Spleen (tissue), 11 donors: ENCODE data around the gene TMEM131. TPM values are rescaled to one million over a fixed set of nuclear protein-coding genes. Genes with fewer than 3 reads are reported as not detected.

Source experiments
- DNase-seq: peaks from one replicate; pipeline ENCODE4 v3.0.0-alpha.2; 2020
- H3K27ac ChIP-seq, 8 donors: fragments of 200-600 bp; sonication (generic) in 7 of 8; 1 replicate in 4 of 8; 2 replicates in 4 of 8; pipeline versions ENCODE4 v1.5.0 to v1.8.0; 2016 to 2021; ENCODE audit warnings: inconsistent platforms in 4 of 8, mild to moderate bottlenecking in 4 of 8, moderate library complexity in 1 of 8
- H3K27me3 ChIP-seq, 7 donors: fragments of 200-600 bp; sonication (generic) in 6 of 7; replicated peaks in 1 of 7; 1 replicate in 4 of 7; 2 replicates in 3 of 7; pipeline versions ENCODE4 v1.5.0 to v1.8.0; 2016 to 2021; ENCODE audit warnings: inconsistent platforms in 3 of 7, mild to moderate bottlenecking in 1 of 7
- H3K36me3 ChIP-seq, 6 donors: fragments of 200-600 bp; sonication (generic) in 5 of 6; 1 replicate in 4 of 6; 2 replicates in 2 of 6; pipeline versions ENCODE4 v1.5.0 to v1.8.0; 2016 to 2021; ENCODE audit warnings: inconsistent platforms in 2 of 6
- H3K4me1 ChIP-seq, 6 donors: fragments of 200-600 bp; sonication (generic) in 5 of 6; 1 replicate in 3 of 6; 2 replicates in 3 of 6; pipeline versions ENCODE4 v1.5.0 to v1.8.0; 2016 to 2021; ENCODE audit warnings: inconsistent platforms in 3 of 6
- H3K4me3 ChIP-seq, 8 donors: fragments of 200-600 bp; sonication (generic) in 7 of 8; 1 replicate in 4 of 8; 2 replicates in 4 of 8; pipeline versions ENCODE4 v1.5.0 to v1.8.0; 2016 to 2021; ENCODE audit warnings: inconsistent platforms in 4 of 8, mild to moderate bottlenecking in 4 of 8, moderate library complexity in 2 of 8
- H3K9me3 ChIP-seq, 8 donors: fragments of 200-600 bp; sonication (generic) in 7 of 8; 1 replicate in 4 of 8; 2 replicates in 4 of 8; pipeline versions ENCODE4 v1.5.0 to v1.8.0; 2016 to 2021; ENCODE audit warnings: inconsistent platforms in 4 of 8
- POLR2A ChIP-seq, 3 donors: fragments of 450-650 bp; IDR thresholded peaks; one replicate each; pipeline ENCODE4 v1.5.1; 2017; ENCODE audit warnings: antibody characterized with exemption in 3 of 3, mild to moderate bottlenecking in 1 of 3
- POLR2AphosphoS5 ChIP-seq, 3 donors: sonication (generic); formaldehyde crosslinking; IDR thresholded peaks; one replicate each; pipeline ENCODE4 v1.5.1; 2017; ENCODE audit warnings: antibody characterized with exemption in 3 of 3
- WGBS, 5 donors: extraction: QIAGEN DNeasy Blood & Tissue Kit in 3 of 5; methylation state at CpG; one replicate each; pipeline versions ENCODE4 v1.1.5 to v1.1.7; 2013 to 2018; 5-methylcytosine and 5-hydroxymethylcytosine counted together
- intact Hi-C: fragments of 100-400 bp; cut with DNase I; formaldehyde crosslinking; loops from one replicate; pipeline ENCODE4 v1.15.0; 2023; ENCODE audit warnings: low total_unique reads
- polyA plus RNA-seq, 3 donors: library from polyadenylated mRNA; stranded (reverse); fragments of 200-250 nt; gene quantifications; one replicate each; pipeline ENCODE4 v1.2.1, GENCODE V29; 2013
- total RNA-seq, 7 donors: library from RNA; depleted of rRNA in 3 of 7; stranded (reverse); fragments of >200 nt in 3 of 7; fragmentation: NEBNext Ultra II Directional in 4 of 7; extraction: Animal tissue kit (Norgen Biotek cat#: 25700) in 4 of 7; gene quantifications; one replicate each; pipeline versions ENCODE4 v1.1.0 to v1.2.1, GENCODE V29; 2016 to 2021
- TF ChIP-seq, protein P1 (sequence below), 11 experiments: fragments of 200-600 bp in 7 of 11; fragments of 450-650 bp in 4 of 11; sonication (generic) in 4 of 11; IDR thresholded peaks in 8 of 11; conservative IDR thresholded peaks in 3 of 11; 1 replicate in 7 of 11; 2 replicates in 4 of 11; pipeline versions ENCODE4 v1.4.0 to v1.8.0; 2016 to 2021; ENCODE audit warnings: antibody characterized with exemption in 11 of 11, inconsistent platforms in 4 of 11, mild to moderate bottlenecking in 1 of 11
- donor health status: healthy with polysubstance abuse.
- donor health status: DM: no; HTN: no; CAD: no; lungs with moderate emphysema.
- donor health status: DM: no; HTN: no; CAD: no.
- donor health status: Bipolar disorder and iron deficiency.
- donor health status: healthy.
- donor health status: DM: no; HTN: no; CAD: no.
- donor health status: DM: yes; HTN: yes; CAD: no.

Gene TMEM131
- total and polyA plus RNA-seq, 10 donors = 9.2 to 74.0 (median 61.6) TPM

- DNase-seq = peak; percentile 66
- Histone ChIP-seq H3K4me1 (peaks cover 0 to 12% (median 0%) of the 10 kb centered on the region in 6 donors), H3K27me3 (no peaks in the 10 kb centered on the region), H3K4me3 (no peak overlapping the region), H3K27ac (no peak overlapping the region), H3K36me3 (peaks cover 0 to 90% (median 12%) of the 10 kb centered on the region in 6 donors), H3K9me3 (peaks cover 0 to 12% (median 9%) of the 10 kb centered on the region in 8 donors)
- intact Hi-C loops = no loop called here
- WGBS, 5 donors = 86 to 95% (median 87%) methylated on average over 8 to 20 of the region's 20 CpGs
- no peak for TF ChIP-seq POLR2AphosphoS5 (IDR thresholded peaks at IDR 0.05)
- TF ChIP-seq, protein P1, sequence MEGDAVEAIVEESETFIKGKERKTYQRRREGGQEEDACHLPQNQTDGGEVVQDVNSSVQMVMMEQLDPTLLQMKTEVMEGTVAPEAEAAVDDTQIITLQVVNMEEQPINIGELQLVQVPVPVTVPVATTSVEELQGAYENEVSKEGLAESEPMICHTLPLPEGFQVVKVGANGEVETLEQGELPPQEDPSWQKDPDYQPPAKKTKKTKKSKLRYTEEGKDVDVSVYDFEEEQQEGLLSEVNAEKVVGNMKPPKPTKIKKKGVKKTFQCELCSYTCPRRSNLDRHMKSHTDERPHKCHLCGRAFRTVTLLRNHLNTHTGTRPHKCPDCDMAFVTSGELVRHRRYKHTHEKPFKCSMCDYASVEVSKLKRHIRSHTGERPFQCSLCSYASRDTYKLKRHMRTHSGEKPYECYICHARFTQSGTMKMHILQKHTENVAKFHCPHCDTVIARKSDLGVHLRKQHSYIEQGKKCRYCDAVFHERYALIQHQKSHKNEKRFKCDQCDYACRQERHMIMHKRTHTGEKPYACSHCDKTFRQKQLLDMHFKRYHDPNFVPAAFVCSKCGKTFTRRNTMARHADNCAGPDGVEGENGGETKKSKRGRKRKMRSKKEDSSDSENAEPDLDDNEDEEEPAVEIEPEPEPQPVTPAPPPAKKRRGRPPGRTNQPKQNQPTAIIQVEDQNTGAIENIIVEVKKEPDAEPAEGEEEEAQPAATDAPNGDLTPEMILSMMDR (IDR thresholded peaks at IDR 0.05 in 8 of 11, conservative IDR thresholded peaks at IDR 0.05 in 3 of 11) = no peak
- TF ChIP-seq POLR2A (IDR thresholded peaks at IDR 0.05) = no peak
Observed at GRCh38 chr2:97733341-97734035, 262.3 kb downstream of the TMEM131 start.

DNA sequence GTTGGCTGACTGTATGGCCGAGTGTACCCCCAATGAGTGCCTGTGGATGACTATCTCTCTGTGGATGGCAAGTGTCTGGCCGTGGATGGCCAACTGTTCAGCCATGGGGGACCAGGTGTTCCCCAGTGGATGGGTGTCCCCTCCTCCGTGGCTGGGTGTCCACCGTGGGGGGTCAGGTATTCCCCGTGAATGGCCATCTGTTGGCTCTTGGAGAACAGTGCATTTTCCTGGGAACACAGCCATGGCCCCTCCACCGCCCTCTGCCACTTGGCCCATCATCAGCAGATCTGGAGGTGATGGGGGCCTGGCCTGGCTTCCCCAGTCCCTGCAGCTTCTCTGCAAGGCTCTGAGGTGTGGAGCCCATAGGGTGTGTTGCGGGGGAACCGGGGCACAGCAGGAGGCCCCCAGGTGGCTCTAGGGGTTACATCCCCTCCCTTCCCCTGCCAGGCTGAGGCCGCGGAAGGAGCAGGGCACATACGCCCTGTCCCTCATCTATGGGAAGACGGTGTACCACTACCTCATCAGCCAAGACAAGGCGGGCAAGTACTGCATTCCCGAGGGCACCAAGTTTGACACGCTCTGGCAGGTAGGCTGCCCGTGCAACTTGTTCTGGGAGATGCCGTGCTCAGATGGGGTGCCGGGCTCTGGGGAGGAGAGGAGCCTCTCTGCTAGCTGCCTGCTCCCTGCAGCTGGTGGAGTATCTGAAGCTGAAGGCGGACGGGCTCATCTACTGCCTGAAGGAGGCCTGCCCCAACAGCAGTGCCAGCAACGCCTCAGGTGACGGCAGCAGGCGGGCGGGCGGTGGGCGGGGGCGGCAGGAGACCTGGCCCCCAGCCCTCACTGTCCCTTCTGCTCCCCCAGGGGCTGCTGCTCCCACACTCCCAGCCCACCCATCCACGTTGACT is 263.1 kb downstream of the TMEM131 start:
- H3K4me1 ChIP-seq = peaks cover 0 to 20% (median 0%) of the 10 kb centered on the region in 6 donors
- H3K9me3 ChIP-seq = peaks cover 0 to 12% (median 9%) of the 10 kb centered on the region in 8 donors
- intact Hi-C loops = no loop called here
- H3K27me3 ChIP-seq = no peaks in the 10 kb centered on the region
- H3K27ac ChIP-seq = no peak overlapping the region
- DNase-seq = peak; percentile 61
- TF ChIP-seq POLR2A (IDR thresholded peaks at IDR 0.05) (no peak), POLR2AphosphoS5 (IDR thresholded peaks at IDR 0.05) (no peak)
- TF ChIP-seq, protein P1 (IDR thresholded peaks at IDR 0.05 in 8 of 11, conservative IDR thresholded peaks at IDR 0.05 in 3 of 11) = no peak
- H3K4me3 ChIP-seq = no peak overlapping the region
- 92 to 96% (median 94%) methylated on average over 18 to 28 of the region's 28 CpGs for WGBS, 5 donors
- H3K36me3 ChIP-seq = peaks cover 0 to 82% (median 9%) of the 10 kb centered on the region in 6 donors

- intact Hi-C loops = no loop called here
- Histone ChIP-seq H3K27ac (no peak overlapping the region), H3K27me3 (no peaks in the 10 kb centered on the region), H3K9me3 (peaks cover 0 to 12% (median 9%) of the 10 kb centered on the region in 8 donors), H3K4me3 (no peak overlapping the region), H3K36me3 (peaks cover 0 to 75% (median 9%) of the 10 kb centered on the region in 6 donors), H3K4me1 (peaks cover 0 to 33% (median 0%) of the 10 kb centered on the region in 6 donors)
- TF ChIP-seq, protein P1 (IDR thresholded peaks at IDR 0.05 in 8 of 11, conservative IDR thresholded peaks at IDR 0.05 in 3 of 11) = no peak
- TF ChIP-seq POLR2AphosphoS5 (IDR thresholded peaks at IDR 0.05) = no peak
- no peak for TF ChIP-seq POLR2A (IDR thresholded peaks at IDR 0.05)
- peak; percentile 51 for DNase-seq
- WGBS, 5 donors = 82 to 91% (median 85%) methylated on average over 8 to 12 of the region's 12 CpGs
Observed at GRCh38 chr2:97731274-97732020, 264.3 kb downstream of the TMEM131 start.
